K562 (cell line): Measurements from ENCODE around the gene BIRC6. TPM values are rescaled to one million over a fixed set of nuclear protein-coding genes. Genes with fewer than 3 reads are reported as not detected.
"Not testable (repeated sequence)": the region's sequence is repeated elsewhere in the genome, so short reads cannot be mapped to it uniquely, and the experiment has no call there.

Source experiments
- ATAC-seq: fragments of 200-7000 bp; cut with Tn5 transposase; 3 replicates; pipeline ENCODE4 v1.9.1; 2020; ENCODE audit warnings: moderate library complexity
- BruUV-seq: library from RNA; stranded (reverse); fragments of 400-500 nt; replicated peaks from 2 replicates; lab custom pipeline; 2021; lab: Mats Ljungman, UMichigan
- CTCF ChIA-PET: fragments of 300-600 bp; formaldehyde crosslinking; extraction: SDS; loops from one replicate; lab custom pipeline; 2021; ENCODE audit warnings: low intra/inter-chr PET ratio; lab: Yijun Ruan, JAX
- POLR2A ChIA-PET: fragments of 300-600, 350-650 bp; sonication (Branson Sonifier 250); formaldehyde crosslinking; extraction: SDS; loops from one replicate; lab custom pipeline; 2021; ENCODE audit warnings: antibody characterized with exemption, inconsistent platforms; lab: Yijun Ruan, JAX
- DNase-seq, 4 experiments: peaks; one replicate each; pipeline versions ENCODE4 v3.0.0 to v3.0.0-alpha.2; 2011 to 2018; ENCODE audit warnings: low spot score in 3 of 4, mixed read lengths in 3 of 4; ENCODE audit errors: extremely low read depth in 1 of 4
- FAIRE-seq: peaks from 2 replicates; lab custom pipeline; 2011; peaks lifted over from hg19 to GRCh38; lab: Jason Lieb, UNC
- H2AFZ ChIP-seq: 2 replicates; pipeline ENCODE4 v1.6.0; 2011; ENCODE audit warnings: low read depth, low read length, control low read depth, inconsistent platforms
- H3K27ac ChIP-seq: fragments of 200-600 bp; 3 replicates; pipeline ENCODE4 v1.8.0; 2011; ENCODE audit warnings: low read depth, mild to moderate bottlenecking, control low read depth, inconsistent platforms, low read length, moderate library complexity, mixed read lengths; ENCODE audit errors: extremely low read depth
- H3K27me3 ChIP-seq, 2 experiments: fragments of 300-600 bp in 1 of 2; 2 replicates in 1 of 2; 3 replicates in 1 of 2; pipeline versions ENCODE4 v1.6.0 to v1.8.0; 2011; ENCODE audit warnings: inconsistent platforms in 2 of 2, low read length in 2 of 2, mild to moderate bottlenecking in 1 of 2, mixed read lengths in 1 of 2, moderate library complexity in 1 of 2; ENCODE audit not compliant: control insufficient read depth in 2 of 2, insufficient read depth in 2 of 2
- H3K36me3 ChIP-seq: fragments of 300-600 bp; 3 replicates; pipeline ENCODE4 v1.8.0; 2011; ENCODE audit warnings: mild to moderate bottlenecking, low read length, inconsistent platforms; ENCODE audit not compliant: control insufficient read depth, insufficient read depth
- H3K4me1 ChIP-seq, 2 experiments: fragments of 200-600 bp in 1 of 2; replicated peaks in 1 of 2; 2 replicates in 1 of 2; 3 replicates in 1 of 2; pipeline versions ENCODE4 v1.5.1 to v1.8.0; 2011; ENCODE audit warnings: inconsistent platforms in 2 of 2, low read length in 2 of 2, mild to moderate bottlenecking in 1 of 2, mixed read lengths in 1 of 2, moderate library complexity in 1 of 2; ENCODE audit not compliant: control insufficient read depth in 2 of 2, insufficient read depth in 2 of 2
- H3K4me2 ChIP-seq: 2 replicates; pipeline ENCODE4 v1.6.1; 2011; ENCODE audit warnings: low read length, control low read depth, inconsistent platforms, mixed read lengths; ENCODE audit not compliant: insufficient read depth
- H3K4me3 ChIP-seq: fragments of 200-600 bp; sonication (generic), shearing (Covaris generic); 2 replicates; pipeline ENCODE4 v1.5.1; 2016; ENCODE audit warnings: control low read depth, inconsistent platforms
- H3K79me2 ChIP-seq: fragments of 200-600 bp; 3 replicates; pipeline ENCODE4 v1.8.0; 2011; ENCODE audit warnings: low read length, inconsistent platforms; ENCODE audit not compliant: control insufficient read depth, insufficient read depth
- H3K9ac ChIP-seq, 2 experiments: 2 replicates each; pipeline versions ENCODE4 v1.6.0 to v1.6.1; 2011; ENCODE audit warnings: low read depth in 2 of 2, low read length in 2 of 2, control low read depth in 1 of 2, inconsistent platforms in 1 of 2, mild to moderate bottlenecking in 1 of 2, mixed read lengths in 1 of 2; ENCODE audit not compliant: insufficient read depth in 1 of 2
- H3K9me1 ChIP-seq: one replicate; pipeline ENCODE4 v1.6.0; 2011; ENCODE audit warnings: inconsistent platforms, mild to moderate bottlenecking, low read length, moderate library complexity; ENCODE audit not compliant: control insufficient read depth, insufficient read depth
- H3K9me3 ChIP-seq: replicated peaks from 2 replicates; pipeline ENCODE4 v1.5.1; 2011; ENCODE audit warnings: low read depth, low read length, inconsistent platforms; ENCODE audit not compliant: control insufficient read depth, insufficient read depth
- H4K20me1 ChIP-seq: replicated peaks from 2 replicates; pipeline ENCODE4 v1.6.1; 2011; ENCODE audit warnings: low read length, inconsistent platforms, mixed read lengths; ENCODE audit not compliant: control insufficient read depth, insufficient read depth
- KDM1A ChIP-seq, 2 experiments: fragments of 450-650 bp; IDR thresholded peaks; 2 replicates each; pipeline ENCODE4 v1.6.1; 2016; ENCODE audit warnings: mild to moderate bottlenecking in 2 of 2
- MEIS2 ChIP-seq: fragments of 450-650 bp; IDR thresholded peaks from 2 replicates; pipeline ENCODE4 v1.6.1; 2014; ENCODE audit warnings: mild to moderate bottlenecking; ENCODE audit not compliant: partially characterized antibody
- RBFOX2 ChIP-seq: fragments of 200-400 bp; formaldehyde crosslinking; IDR thresholded peaks from 2 replicates; pipeline ENCODE4 v1.6.1; 2017; ENCODE audit warnings: low read depth, mild to moderate bottlenecking, low read length, moderate library complexity
- SAP30 ChIP-seq: fragments of 200-600 bp; sonication (generic); IDR thresholded peaks from 2 replicates; pipeline ENCODE4 v1.6.1; 2012; ENCODE audit warnings: borderline replicate concordance, low read depth, mild to moderate bottlenecking, moderate library complexity, low read length, control low read depth, inconsistent platforms; ENCODE audit not compliant: insufficient read depth, poor library complexity, severe bottlenecking
- TSC22D4 ChIP-seq: fragments of 450-650 bp; IDR thresholded peaks from 2 replicates; pipeline ENCODE4 v1.6.1; 2016; ENCODE audit warnings: missing genetic modification characterization, missing biosample characterization, control low read depth
- U2AF2 ChIP-seq: fragments of 200-400 bp; formaldehyde crosslinking; optimal IDR thresholded peaks from 2 replicates; pipeline ENCODE3; 2017; ENCODE audit warnings: low read depth, mild to moderate bottlenecking, low read length
- WGBS: fragments of 100-300 bp; shearing (Covaris generic); methylation state at CpG from one replicate; pipeline ENCODE4 v1.1.6; 2016; ENCODE audit warnings: low coverage, mixed read lengths; ENCODE audit not compliant: insufficient coverage; ENCODE audit errors: missing lambda C conversion rate; 5-methylcytosine and 5-hydroxymethylcytosine counted together
- in situ Hi-C: fragments of 300-500 bp; cut with MboI; formaldehyde crosslinking; loops from 4 replicates; pipeline ENCODE4 v1.15.0; 2018; ENCODE audit warnings: inconsistent platforms, mixed read lengths
- intact Hi-C: fragments of 100-400 bp; cut with micrococcal nuclease; formaldehyde crosslinking; loops from 2 replicates; pipeline ENCODE4 v1.14.2; 2022
- polyA plus RNA-seq, 8 experiments: library from polyadenylated mRNA; depleted of rRNA in 4 of 8; stranded (reverse) in 5 of 8; unstranded in 3 of 8; fragments of >200 nt; fragmentation: Nextera tagmentation in 2 of 8; fragmentation: Illumina TruSeq in 1 of 8; extraction: Ambion mirVana in 2 of 8; extraction: Trizol in 1 of 8; gene quantifications; 2 replicates each; pipeline versions ENCODE4 v1.2.1 to v1.2.3, GENCODE V29; 2011 to 2014; ENCODE audit warnings: inconsistent platforms in 1 of 8, missing spikeins in 1 of 8
- total RNA-seq, 7 experiments: library from RNA; depleted of rRNA in 6 of 7; stranded (reverse); fragments of >200 nt in 6 of 7; fragmentation: Illumina TruSeq in 2 of 7; extraction: Trizol in 2 of 7; gene quantifications; 2 replicates each; pipeline versions ENCODE4 v1.2.1 to v1.2.3, GENCODE V29; 2011 to 2021; ENCODE audit warnings: low replicate concordance in 1 of 7
- TF ChIP-seq, protein P1 (sequence below): IDR thresholded peaks from 2 replicates; pipeline ENCODE4 v1.6.1; 2011; ENCODE audit warnings: borderline replicate concordance, low read depth, mild to moderate bottlenecking, moderate library complexity, low read length; ENCODE audit not compliant: insufficient read depth, poor library complexity, severe bottlenecking
- TF ChIP-seq, protein P2 (sequence below): fragments of 250-450 bp; sonication (Bioruptor Pico); IDR thresholded peaks from 2 replicates; pipeline ENCODE4 v1.4.0; 2020

The BIRC6 gene
- total and polyA plus RNA-seq, 9 of the 15 experiments (the other 6 are each of a cell fraction or from before 2014, with no cell fraction given), result 18.8 to 110 (median 49.8) TPM

DNA sequence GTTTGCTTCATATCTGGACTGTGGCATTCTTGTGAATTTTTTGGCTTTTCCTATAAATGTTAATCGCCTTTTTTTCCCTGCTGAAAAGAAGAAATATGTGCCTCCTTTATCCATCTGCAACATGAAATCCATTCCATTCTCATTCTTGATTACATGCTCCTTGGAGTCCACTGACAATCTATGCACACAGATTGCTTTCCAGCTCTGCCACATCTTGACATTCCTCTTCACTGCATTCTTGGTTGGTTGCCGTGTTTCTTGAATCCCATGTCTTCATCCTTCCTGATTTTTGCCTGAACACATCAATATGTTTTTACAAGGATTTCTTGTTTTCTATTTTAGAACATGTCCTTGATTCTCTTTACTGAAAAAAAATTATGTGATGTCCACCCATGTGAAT, 26.7 kb upstream of the BIRC6 start (continued):
- TF ChIP-seq RBFOX2 (no peak), KDM1A (IDR thresholded peaks at IDR 0.05) (no peak), TSC22D4 (tag) (no peak)

DNA sequence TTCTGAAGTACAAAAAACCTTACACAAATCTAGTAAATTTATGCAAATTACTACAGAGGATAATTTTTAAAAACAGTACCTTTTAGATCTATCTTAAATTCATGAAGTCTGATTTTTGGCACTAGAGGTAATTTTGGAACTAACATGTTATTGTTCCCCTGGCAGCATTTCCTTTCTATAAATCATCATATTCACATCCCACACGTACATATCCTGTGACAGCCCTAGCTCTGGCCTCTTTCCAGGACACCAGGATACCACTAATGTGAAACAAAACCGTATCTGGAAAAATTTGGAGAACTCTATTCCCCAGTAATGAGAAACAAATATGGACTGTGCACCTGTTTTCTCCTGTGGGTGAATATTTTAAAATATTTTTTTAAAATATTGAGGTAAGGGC, 14.0 kb upstream of the BIRC6 start:
- no peak for DNase-seq
- no peaks in the 10 kb centered on the region for H3K9me3 ChIP-seq
- CTCF ChIA-PET, result no interaction called here

DNA sequence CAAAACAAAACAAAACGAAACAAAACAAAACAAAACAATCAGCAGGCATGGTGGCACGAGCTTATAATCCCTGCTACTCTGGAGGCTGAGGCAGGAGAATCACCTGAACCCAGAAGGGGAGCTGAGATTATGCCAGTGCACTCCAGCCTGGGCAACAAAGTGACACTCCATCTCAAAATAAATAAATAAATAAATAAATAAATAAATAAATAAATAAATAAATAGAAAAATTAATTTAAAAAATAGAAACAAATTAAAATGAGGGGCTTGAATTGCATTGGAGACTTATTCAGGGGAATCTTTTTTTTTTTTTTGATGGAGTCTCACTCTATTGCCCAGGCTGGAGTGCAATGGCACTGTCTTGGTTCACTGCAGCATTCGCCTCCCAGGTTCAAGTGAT, 6.0 kb upstream of the BIRC6 start:
- H3K4me2 ChIP-seq, H3K79me2 ChIP-seq, in situ Hi-C loops, FAIRE-seq, H3K27me3 ChIP-seq, H3K4me1 ChIP-seq, H2AFZ ChIP-seq, CTCF ChIA-PET, ATAC-seq, BruUV-seq, H3K27ac ChIP-seq, H4K20me1 ChIP-seq, DNase-seq, H3K9ac ChIP-seq, H3K9me1 ChIP-seq, H3K4me3 ChIP-seq, H3K36me3 ChIP-seq, H3K9me3 ChIP-seq: not testable (repeated sequence)
- 61% methylated on average over 3 of the region's 3 CpGs for WGBS
- POLR2A ChIA-PET, result interaction anchor here (1.0 kb wide), 1 partner anchor 12 kb away, joined by 3 read pairs; no protein-coding TSS in a partner anchor
- intact Hi-C loops, result loop anchor here (10.0 kb wide), 1 partner anchor 186 kb away; the partner anchor contains the start of gene SLC30A6

More for the DNA sequence above, 14.0 kb upstream of the BIRC6 start:
- no peaks in the 10 kb centered on the region for H3K4me1 ChIP-seq
- BruUV-seq, result no TSS peak
- TF ChIP-seq U2AF2, result no peak
- TF ChIP-seq, protein P1, sequence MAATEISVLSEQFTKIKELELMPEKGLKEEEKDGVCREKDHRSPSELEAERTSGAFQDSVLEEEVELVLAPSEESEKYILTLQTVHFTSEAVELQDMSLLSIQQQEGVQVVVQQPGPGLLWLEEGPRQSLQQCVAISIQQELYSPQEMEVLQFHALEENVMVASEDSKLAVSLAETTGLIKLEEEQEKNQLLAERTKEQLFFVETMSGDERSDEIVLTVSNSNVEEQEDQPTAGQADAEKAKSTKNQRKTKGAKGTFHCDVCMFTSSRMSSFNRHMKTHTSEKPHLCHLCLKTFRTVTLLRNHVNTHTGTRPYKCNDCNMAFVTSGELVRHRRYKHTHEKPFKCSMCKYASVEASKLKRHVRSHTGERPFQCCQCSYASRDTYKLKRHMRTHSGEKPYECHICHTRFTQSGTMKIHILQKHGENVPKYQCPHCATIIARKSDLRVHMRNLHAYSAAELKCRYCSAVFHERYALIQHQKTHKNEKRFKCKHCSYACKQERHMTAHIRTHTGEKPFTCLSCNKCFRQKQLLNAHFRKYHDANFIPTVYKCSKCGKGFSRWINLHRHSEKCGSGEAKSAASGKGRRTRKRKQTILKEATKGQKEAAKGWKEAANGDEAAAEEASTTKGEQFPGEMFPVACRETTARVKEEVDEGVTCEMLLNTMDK, result no peak
- TF ChIP-seq, protein P2, sequence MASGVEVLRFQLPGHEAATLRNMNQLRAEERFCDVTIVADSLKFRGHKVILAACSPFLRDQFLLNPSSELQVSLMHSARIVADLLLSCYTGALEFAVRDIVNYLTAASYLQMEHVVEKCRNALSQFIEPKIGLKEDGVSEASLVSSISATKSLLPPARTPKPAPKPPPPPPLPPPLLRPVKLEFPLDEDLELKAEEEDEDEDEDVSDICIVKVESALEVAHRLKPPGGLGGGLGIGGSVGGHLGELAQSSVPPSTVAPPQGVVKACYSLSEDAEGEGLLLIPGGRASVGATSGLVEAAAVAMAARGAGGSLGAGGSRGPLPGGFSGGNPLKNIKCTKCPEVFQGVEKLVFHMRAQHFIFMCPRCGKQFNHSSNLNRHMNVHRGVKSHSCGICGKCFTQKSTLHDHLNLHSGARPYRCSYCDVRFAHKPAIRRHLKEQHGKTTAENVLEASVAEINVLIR (CRISPR knock-in tag), result no peak
- peak; percentile 3 for TF ChIP-seq MEIS2
- no peak for TF ChIP-seq SAP30
- ATAC-seq, result no peak
- no peak overlapping the region for H2AFZ ChIP-seq
- H3K9ac ChIP-seq, result no peak overlapping the region
- 33% methylated on average over 2 of the region's 2 CpGs for WGBS
- intact Hi-C loops (no loop called here), in situ Hi-C loops (no loop called here)
- H3K27me3 ChIP-seq, result no peaks in the 10 kb centered on the region
- no peaks in the 10 kb centered on the region for H3K9me1 ChIP-seq
- no peak overlapping the region for H3K4me2 ChIP-seq
- H4K20me1 ChIP-seq, result no peaks in the 10 kb centered on the region
- no peak for FAIRE-seq
- H3K27ac ChIP-seq, result no peak overlapping the region
- no peaks in the 10 kb centered on the region for H3K79me2 ChIP-seq
- H3K36me3 ChIP-seq, result no peaks in the 10 kb centered on the region
- POLR2A ChIA-PET, result no interaction called here
- no peak overlapping the region for H3K4me3 ChIP-seq
